ENCODE measurements around the gene RPL10A. TPM values are rescaled to one million over a fixed set of nuclear protein-coding genes. Genes with fewer than 3 reads are reported as not detected.

Gene RPL10A
- polyA plus RNA-seq, 2 of the 4 experiments (the other 2 are of a cell fraction) = 1,150 to 1,645 TPM

GRCh38 chr6:35477028-35477427 lies 8.8 kb downstream of the RPL10A start:
- peaks cover 7% of the 10 kb centered on the region; the same call in 2 of the 3 replicates for H3K4me1 ChIP-seq
- H3K4me3 ChIP-seq = no peak overlapping the region
- no peak overlapping the region for H3K27ac ChIP-seq
- H3K9me3 ChIP-seq = no peaks in the 10 kb centered on the region
- FAIRE-seq (no peak), DNase-seq (ENCODE audit: low read depth in 1 of 2, low spot score in 1 of 2) (no peak), ATAC-seq (no peak)
- WGBS (ENCODE audit: missing lambda C conversion rate) = 92% methylated on average over 4 of the region's 8 CpGs
- ChIA-PET POLR2A (no interaction called here), CTCF (interaction anchor here (0.9 kb wide), 1 partner anchor 10 kb away, joined by 3 read pairs; no protein-coding TSS in a partner anchor)
- TF ChIP-seq MAX (IDR thresholded peaks at IDR 0.05) (no peak), EP300 (IDR thresholded peaks at IDR 0.05) (no peak)
- no peak overlapping the region for H3K4me2 ChIP-seq

- H3K4me1 ChIP-seq = peaks cover under 1% of the 10 kb centered on the region; the same call in 2 of the 3 replicates
- H3K4me2 ChIP-seq = no peak overlapping the region
- WGBS (ENCODE audit: missing lambda C conversion rate) = 97% methylated on average over 4 of the region's 5 CpGs
- FAIRE-seq (no peak), DNase-seq (ENCODE audit: low read depth in 1 of 2, low spot score in 1 of 2) (no peak), ATAC-seq (no peak)
- CTCF ChIA-PET = interaction anchor here (0.9 kb wide), 1 partner anchor 11 kb away, joined by 3 read pairs; no protein-coding TSS in a partner anchor
- TF ChIP-seq REST (IDR thresholded peaks at IDR 0.05) (no peak), E2F6 (IDR thresholded peaks at IDR 0.05; ENCODE audit: borderline replicate concordance, low read depth) (no peak), KDM5A (IDR thresholded peaks at IDR 0.05) (no peak), SMC3 (IDR thresholded peaks at IDR 0.05) (no peak), EHMT2 (IDR thresholded peaks at IDR 0.05; ENCODE audit: low read depth) (no peak), USF2 (IDR thresholded peaks at IDR 0.05) (no peak), RFX5 (IDR thresholded peaks at IDR 0.05) (no peak), MAX (IDR thresholded peaks at IDR 0.05) (no peak)
- POLR2A ChIA-PET = no interaction called here
- no peak overlapping the region for H3K4me3 ChIP-seq
- no peak overlapping the region for H3K27ac ChIP-seq
- no peaks in the 10 kb centered on the region for H3K9me3 ChIP-seq
Observed at GRCh38 chr6:35477551-35478179, 9.5 kb downstream of the RPL10A start.

GRCh38 chr6:35478259-35478658 lies 10.1 kb downstream of the RPL10A start:
- ATAC-seq (no peak), FAIRE-seq (no peak), DNase-seq (ENCODE audit: low read depth in 1 of 2, low spot score in 1 of 2) (no peak)
- WGBS (ENCODE audit: missing lambda C conversion rate) = 95% methylated on average over 7 of the region's 7 CpGs
- Histone ChIP-seq H3K9me3 (no peaks in the 10 kb centered on the region), H3K4me1 (no peaks in the 10 kb centered on the region), H3K27ac (no peak overlapping the region), H3K4me3 (no peak overlapping the region), H3K4me2 (no peak overlapping the region)
- TF ChIP-seq KDM1A (IDR thresholded peaks at IDR 0.05; ENCODE audit: low read depth) (no peak), HOXB13 (CRISPR knock-in tag; IDR thresholded peaks at IDR 0.05; ENCODE audit: low read depth) (no peak), HOXA7 (CRISPR knock-in tag; IDR thresholded peaks at IDR 0.05) (no peak), MAX (IDR thresholded peaks at IDR 0.05) (no peak), FOSL2 (IDR thresholded peaks at IDR 0.05) (no peak), FOSL2 (CRISPR knock-in tag; IDR thresholded peaks at IDR 0.05) (no peak), CTCF (IDR thresholded peaks at IDR 0.05) (no peak)
- ChIA-PET POLR2A (no interaction called here), CTCF (interaction anchor here (0.6 kb wide), 1 partner anchor 23 kb away, joined by 3 read pairs; no protein-coding TSS in a partner anchor)

Data from A549 (cell line).